ENCODE results near the gene DNALI1.
"Not testable (repeated sequence)": the region's sequence is repeated elsewhere in the genome, so short reads cannot be mapped to it uniquely, and the experiment has no call there.

- not testable (repeated sequence) for TF ChIP-seq POLR2AphosphoS5 (IDR thresholded peaks at IDR 0.05; ENCODE audit: borderline replicate concordance, low read depth, low read length); EZH2 (IDR thresholded peaks at IDR 0.05)
Measured at GRCh38 chr1:37559957-37560379, 3.2 kb downstream of the DNALI1 start.
